Measurements from ENCODE around the gene TRIO. TPM values are rescaled to one million over a fixed set of nuclear protein-coding genes. Genes with fewer than 3 reads are reported as not detected.

The TRIO gene
- total and polyA plus RNA-seq, 11 donors = 35.2 to 99.1 (median 58.4) TPM

DNA sequence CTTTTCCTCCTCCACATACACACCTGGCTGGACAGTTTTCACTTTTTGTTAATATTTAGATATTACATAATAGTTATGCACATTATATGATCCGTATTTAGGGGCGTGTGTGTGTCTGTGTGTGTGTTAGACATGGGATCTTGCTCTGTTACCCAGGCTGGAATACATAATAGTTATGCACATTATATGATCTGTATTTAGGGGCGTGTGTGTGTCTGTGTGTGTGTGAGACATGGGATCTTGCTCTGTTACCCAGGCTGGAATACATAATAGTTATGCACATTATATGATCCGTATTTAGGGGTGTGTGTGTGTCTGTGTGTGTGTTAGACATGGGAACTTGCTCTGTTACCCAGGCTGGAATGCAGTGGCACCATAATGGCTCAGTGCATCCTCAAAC, 239.5 kb downstream of the TRIO start:
- Histone ChIP-seq H3K4me3 (no peak overlapping the region), H3K9me3 (no peaks in the 10 kb centered on the region), H3K27ac (no peak overlapping the region), H3K27me3 (no peaks in the 10 kb centered on the region), H3K36me3 (peaks cover 0 to 100% (median 92%) of the 10 kb centered on the region in 9 donors), H3K4me1 (peaks cover 0 to 5% (median 0%) of the 10 kb centered on the region in 12 donors)
- TF ChIP-seq, protein P1, sequence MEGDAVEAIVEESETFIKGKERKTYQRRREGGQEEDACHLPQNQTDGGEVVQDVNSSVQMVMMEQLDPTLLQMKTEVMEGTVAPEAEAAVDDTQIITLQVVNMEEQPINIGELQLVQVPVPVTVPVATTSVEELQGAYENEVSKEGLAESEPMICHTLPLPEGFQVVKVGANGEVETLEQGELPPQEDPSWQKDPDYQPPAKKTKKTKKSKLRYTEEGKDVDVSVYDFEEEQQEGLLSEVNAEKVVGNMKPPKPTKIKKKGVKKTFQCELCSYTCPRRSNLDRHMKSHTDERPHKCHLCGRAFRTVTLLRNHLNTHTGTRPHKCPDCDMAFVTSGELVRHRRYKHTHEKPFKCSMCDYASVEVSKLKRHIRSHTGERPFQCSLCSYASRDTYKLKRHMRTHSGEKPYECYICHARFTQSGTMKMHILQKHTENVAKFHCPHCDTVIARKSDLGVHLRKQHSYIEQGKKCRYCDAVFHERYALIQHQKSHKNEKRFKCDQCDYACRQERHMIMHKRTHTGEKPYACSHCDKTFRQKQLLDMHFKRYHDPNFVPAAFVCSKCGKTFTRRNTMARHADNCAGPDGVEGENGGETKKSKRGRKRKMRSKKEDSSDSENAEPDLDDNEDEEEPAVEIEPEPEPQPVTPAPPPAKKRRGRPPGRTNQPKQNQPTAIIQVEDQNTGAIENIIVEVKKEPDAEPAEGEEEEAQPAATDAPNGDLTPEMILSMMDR (IDR thresholded peaks at IDR 0.05) = no peak
- no peak for TF ChIP-seq POLR2A (IDR thresholded peaks at IDR 0.05)
- 88 to 95% (median 92%) methylated on average over 4 of the region's 4 CpGs for WGBS, 4 donors
- ATAC-seq = no peak
- no peak for DNase-seq
- intact Hi-C loops (cut with DNase I) = no loop called here

DNA sequence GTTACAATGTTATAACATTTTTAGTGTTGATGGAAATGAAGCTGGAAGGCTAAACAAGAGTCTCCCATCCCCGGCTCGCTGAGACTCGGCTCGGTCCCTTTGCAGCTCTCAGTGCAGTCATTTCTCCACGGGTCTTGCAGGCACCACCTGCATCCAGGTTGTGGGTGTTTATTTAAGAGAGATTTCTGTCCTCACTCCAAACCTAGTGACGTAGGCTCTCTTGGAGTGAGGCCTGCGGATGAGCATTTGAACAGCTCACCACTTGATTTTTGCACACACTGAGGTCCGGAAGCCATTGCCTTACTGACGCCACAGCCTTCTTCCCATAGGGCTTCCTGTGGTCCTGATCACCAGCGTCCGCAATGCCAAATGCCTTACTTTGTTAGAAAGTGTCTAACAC, 240.8 kb downstream of the TRIO start:
- Histone ChIP-seq H3K9me3 (no peaks in the 10 kb centered on the region), H3K27ac (no peak overlapping the region), H3K4me3 (no peak overlapping the region), H3K27me3 (no peaks in the 10 kb centered on the region), H3K36me3 (peaks cover 2 to 100% (median 92%) of the 10 kb centered on the region in 9 donors), H3K4me1 (peaks cover 0 to 5% (median 0%) of the 10 kb centered on the region in 12 donors)
- DNase-seq (no peak), ATAC-seq (peak in 1 of 4 donors; percentile 77)
- whole genome bisulfite sequencing, 4 donors = 79 to 86% (median 81%) methylated on average over 11 of the region's 11 CpGs
- no peak for TF ChIP-seq POLR2A (IDR thresholded peaks at IDR 0.05)
- TF ChIP-seq, protein P1 (IDR thresholded peaks at IDR 0.05) = no peak
- intact Hi-C loops (cut with DNase I) = no loop called here

DNA sequence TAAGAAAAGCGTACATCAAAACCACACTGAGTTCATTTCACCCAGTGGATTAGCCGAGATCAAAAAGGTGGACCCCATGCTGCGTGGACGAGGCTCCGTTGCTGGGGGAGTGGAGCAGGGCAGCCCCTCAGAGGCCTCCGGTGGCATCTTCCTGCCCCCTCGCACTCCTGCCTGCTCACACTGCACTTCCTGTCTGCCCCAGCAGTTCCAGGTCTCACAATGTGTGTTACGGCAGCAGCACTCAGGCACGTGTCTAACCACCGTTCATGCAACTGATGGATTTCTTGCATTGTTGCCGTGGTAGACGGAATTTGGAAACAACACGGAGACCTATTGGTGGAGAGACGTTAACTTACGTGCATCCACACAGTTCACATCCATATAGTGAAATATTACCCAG, 241.9 kb downstream of the TRIO start:
- Histone ChIP-seq H3K27me3 (no peaks in the 10 kb centered on the region), H3K27ac (no peak overlapping the region), H3K4me1 (no peaks in the 10 kb centered on the region), H3K4me3 (no peak overlapping the region), H3K36me3 (peaks cover 3 to 100% (median 92%) of the 10 kb centered on the region in 9 donors), H3K9me3 (no peaks in the 10 kb centered on the region)
- TF ChIP-seq, protein P1 (IDR thresholded peaks at IDR 0.05) = no peak
- TF ChIP-seq POLR2A (IDR thresholded peaks at IDR 0.05) = no peak
- WGBS, 4 donors = 91 to 95% (median 91%) methylated on average over 15 of the region's 15 CpGs
- DNase-seq = no peak
- no peak for ATAC-seq
- intact Hi-C loops (cut with DNase I) = no loop called here

DNA sequence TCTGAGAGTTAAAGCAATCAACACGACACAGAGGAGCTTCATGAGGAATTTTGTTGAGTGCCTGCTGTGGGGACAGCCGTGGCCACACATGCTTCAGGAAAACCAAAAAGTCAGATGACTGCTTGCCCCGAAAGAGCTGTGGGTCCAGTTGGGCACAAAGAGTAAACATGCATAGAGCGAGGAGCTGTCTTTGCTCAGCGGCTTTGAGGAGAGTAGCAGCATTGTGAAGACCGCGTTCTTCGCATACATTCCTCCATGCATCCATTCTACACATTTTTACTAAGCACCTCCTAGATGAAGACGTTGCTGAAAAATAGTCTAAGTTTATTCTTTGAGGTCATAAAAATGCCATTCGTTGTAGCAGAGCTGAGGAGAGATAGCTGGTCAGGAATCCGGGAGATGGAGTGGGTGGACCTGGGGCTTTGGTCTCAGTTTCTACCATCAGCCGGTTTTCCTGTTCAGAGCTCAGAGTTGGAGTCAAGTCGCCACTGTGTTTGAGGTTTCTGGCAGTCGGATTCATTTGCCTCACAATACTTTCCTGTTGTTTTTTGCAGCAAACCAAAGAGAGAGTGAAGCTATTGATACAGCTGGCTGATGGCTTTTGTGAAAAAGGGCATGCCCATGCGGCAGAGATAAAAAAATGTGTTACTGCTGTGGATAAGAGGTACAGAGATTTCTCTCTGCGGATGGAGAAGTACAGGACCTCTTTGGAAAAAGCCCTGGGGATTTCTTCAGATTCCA, 243.9 kb downstream of the TRIO start:
- 79 to 87% (median 85%) methylated on average over 16 of the region's 16 CpGs for WGBS, 4 donors
- no peaks in the 10 kb centered on the region for H3K27me3 ChIP-seq
- TF ChIP-seq, protein P1 (IDR thresholded peaks at IDR 0.05) = no peak
- no peak for TF ChIP-seq POLR2A (IDR thresholded peaks at IDR 0.05)
- DNase-seq (no peak), ATAC-seq (no peak)
- H3K9me3 ChIP-seq = peaks cover 0 to 2% (median 0%) of the 10 kb centered on the region in 12 donors
- intact Hi-C loops (cut with DNase I) = no loop called here
- no peak overlapping the region for H3K27ac ChIP-seq
- no peak overlapping the region for H3K4me3 ChIP-seq
- peaks cover 3 to 100% (median 92%) of the 10 kb centered on the region in 9 donors for H3K36me3 ChIP-seq
- H3K4me1 ChIP-seq = no peaks in the 10 kb centered on the region
